DND-41 (cell line): Measurements from ENCODE around the gene IL13RA1.

Experiments
- EZH2 ChIP-seq: IDR thresholded peaks from 3 replicates; pipeline ENCODE4 v1.6.1; 2012; ENCODE audit warnings: borderline replicate concordance, low read depth, mild to moderate bottlenecking, moderate library complexity, low read length, inconsistent platforms; ENCODE audit not compliant: severe bottlenecking
- TF ChIP-seq, protein P1 (sequence below): IDR thresholded peaks from 2 replicates; pipeline ENCODE4 v1.5.1; 2012; ENCODE audit warnings: borderline replicate concordance, low read length, moderate library complexity, mild to moderate bottlenecking; ENCODE audit not compliant: poor library complexity, severe bottlenecking; ENCODE audit errors: extremely low read depth

DNA sequence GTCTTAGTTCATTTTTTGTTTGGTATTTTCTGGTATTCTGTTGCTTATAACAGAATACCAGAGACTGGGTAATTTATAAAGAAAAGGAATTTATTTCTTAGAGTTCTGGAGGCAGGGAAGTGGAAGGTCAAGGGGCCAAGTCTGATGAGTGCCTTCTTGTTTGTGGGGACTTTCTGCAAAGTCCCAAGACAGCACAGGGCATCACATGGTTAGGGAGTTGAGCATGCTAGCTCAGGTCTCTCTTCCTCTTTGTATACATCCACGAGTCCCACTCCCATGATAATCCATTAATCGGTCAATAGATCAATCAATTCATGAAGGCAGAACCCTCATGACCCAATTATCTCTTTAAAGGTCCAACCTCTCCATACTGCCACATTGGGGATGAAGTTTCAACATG is 31.1 kb downstream of the IL13RA1 start:
- TF ChIP-seq, protein P1, sequence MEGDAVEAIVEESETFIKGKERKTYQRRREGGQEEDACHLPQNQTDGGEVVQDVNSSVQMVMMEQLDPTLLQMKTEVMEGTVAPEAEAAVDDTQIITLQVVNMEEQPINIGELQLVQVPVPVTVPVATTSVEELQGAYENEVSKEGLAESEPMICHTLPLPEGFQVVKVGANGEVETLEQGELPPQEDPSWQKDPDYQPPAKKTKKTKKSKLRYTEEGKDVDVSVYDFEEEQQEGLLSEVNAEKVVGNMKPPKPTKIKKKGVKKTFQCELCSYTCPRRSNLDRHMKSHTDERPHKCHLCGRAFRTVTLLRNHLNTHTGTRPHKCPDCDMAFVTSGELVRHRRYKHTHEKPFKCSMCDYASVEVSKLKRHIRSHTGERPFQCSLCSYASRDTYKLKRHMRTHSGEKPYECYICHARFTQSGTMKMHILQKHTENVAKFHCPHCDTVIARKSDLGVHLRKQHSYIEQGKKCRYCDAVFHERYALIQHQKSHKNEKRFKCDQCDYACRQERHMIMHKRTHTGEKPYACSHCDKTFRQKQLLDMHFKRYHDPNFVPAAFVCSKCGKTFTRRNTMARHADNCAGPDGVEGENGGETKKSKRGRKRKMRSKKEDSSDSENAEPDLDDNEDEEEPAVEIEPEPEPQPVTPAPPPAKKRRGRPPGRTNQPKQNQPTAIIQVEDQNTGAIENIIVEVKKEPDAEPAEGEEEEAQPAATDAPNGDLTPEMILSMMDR = no peak
- TF ChIP-seq EZH2 = no peak
